Sigmoid colon (tissue), 4 donors: ENCODE results near the gene EFNB1.

Experiments
- CTCF ChIP-seq, 4 experiments: fragments of 450-650 bp in 3 of 4; fragments of 200-600 bp in 1 of 4; IDR thresholded peaks; one replicate each; pipeline ENCODE4 v1.5.1; 2016 to 2019; ENCODE audit warnings: antibody characterized with exemption in 4 of 4, mild to moderate bottlenecking in 3 of 4, moderate library complexity in 2 of 4
- EP300 ChIP-seq, 4 donors: sonication (generic); formaldehyde crosslinking; IDR thresholded peaks; one replicate each; pipeline ENCODE4 v1.6.1; 2017; ENCODE audit warnings: antibody characterized with exemption in 4 of 4
- POLR2A ChIP-seq, 2 donors: fragments of 450-650 bp; IDR thresholded peaks; one replicate each; pipeline ENCODE4 v1.6.1; 2016; ENCODE audit warnings: antibody characterized with exemption in 2 of 2, mild to moderate bottlenecking in 2 of 2, moderate library complexity in 2 of 2

DNA sequence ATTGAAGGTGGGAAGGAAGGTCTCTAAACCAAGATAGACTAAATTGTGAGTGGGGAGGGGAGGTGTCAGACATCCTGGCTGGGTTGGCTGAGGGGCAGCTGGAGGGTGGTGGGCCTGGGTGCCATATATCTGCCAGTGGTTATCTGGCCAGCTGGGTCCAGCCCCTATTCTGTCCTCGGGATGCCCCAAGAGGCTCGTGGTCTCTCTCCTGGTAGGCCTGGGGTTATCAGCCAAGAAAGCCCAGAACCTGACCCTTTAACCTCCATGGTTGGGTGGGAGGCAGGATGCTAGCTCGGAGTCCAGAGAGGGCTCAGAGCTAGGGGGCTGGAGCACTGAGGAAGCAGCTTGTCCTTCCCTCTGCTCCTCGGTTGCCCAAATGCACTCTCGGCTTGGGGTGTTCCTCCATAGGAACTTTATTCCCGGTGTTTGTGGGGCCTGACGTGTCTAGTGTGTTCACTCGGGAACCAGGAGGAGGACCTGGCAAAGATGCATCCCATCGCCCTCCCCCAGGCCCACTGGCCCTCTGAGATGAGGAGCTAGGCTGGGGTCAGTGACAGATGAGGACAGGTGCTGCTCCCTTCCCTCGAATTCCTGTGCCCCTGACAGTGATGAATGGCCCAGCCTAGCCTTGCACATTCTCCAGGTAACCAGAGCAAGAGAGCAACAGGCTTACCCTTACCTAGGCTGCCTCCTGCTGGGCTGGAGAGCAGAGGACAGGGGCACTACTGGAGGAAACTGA is 5.2 kb upstream of the EFNB1 start:
- TF ChIP-seq POLR2A (IDR thresholded peaks at IDR 0.05), result no peak
- no peak for TF ChIP-seq CTCF (IDR thresholded peaks at IDR 0.05)
- no peak for TF ChIP-seq EP300 (IDR thresholded peaks at IDR 0.05)
